ENCODE data around the gene COL9A1.

DNA sequence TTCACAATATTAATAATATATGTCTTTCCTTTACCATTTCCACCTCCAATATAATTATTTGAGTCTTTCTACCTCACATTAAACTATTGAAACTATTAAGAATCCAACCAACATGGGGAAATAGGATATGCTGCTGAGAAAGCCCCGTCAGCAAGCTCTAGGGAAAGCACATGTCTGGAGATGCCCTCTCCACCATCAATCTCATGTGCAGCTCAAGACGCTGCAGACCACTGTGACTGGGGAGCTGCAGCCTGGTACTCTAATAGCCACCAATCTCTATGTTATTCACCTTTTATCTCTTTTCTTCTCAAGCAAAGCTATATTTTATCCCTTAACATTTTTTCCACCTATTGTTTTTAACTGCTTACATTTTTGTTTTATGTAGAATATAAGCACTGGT lies 50.3 kb downstream of the COL9A1 start:
- TF ChIP-seq, protein P1, sequence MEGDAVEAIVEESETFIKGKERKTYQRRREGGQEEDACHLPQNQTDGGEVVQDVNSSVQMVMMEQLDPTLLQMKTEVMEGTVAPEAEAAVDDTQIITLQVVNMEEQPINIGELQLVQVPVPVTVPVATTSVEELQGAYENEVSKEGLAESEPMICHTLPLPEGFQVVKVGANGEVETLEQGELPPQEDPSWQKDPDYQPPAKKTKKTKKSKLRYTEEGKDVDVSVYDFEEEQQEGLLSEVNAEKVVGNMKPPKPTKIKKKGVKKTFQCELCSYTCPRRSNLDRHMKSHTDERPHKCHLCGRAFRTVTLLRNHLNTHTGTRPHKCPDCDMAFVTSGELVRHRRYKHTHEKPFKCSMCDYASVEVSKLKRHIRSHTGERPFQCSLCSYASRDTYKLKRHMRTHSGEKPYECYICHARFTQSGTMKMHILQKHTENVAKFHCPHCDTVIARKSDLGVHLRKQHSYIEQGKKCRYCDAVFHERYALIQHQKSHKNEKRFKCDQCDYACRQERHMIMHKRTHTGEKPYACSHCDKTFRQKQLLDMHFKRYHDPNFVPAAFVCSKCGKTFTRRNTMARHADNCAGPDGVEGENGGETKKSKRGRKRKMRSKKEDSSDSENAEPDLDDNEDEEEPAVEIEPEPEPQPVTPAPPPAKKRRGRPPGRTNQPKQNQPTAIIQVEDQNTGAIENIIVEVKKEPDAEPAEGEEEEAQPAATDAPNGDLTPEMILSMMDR (IDR thresholded peaks at IDR 0.05; ENCODE audit: low read depth, low read length, poor library complexity, severe bottlenecking), result no peak
- TF ChIP-seq EZH2phosphoT487 (IDR thresholded peaks at IDR 0.05; ENCODE audit: borderline replicate concordance, low read length), result no peak
